ENCODE data around the gene CCDC6.

CCDC6 gene

DNA sequence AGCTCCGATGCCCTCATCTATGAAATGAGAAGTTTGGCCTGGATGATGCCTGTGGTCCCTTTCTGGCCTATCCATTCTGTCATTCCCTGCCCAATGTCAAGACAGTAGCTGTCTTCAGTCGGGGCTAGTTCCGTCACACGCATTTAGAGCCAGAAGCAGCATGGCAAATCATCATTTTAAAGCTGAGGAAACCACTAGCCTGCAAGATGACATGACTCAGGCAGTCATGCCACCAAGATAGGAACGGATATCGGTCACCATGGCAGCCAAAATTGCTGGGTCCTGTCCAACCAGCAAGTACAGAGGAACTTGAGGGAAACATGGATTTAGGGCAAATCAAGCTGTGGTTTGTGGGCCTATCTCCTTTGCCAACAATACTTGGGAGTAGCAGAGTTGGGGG, 88.6 kb downstream of the CCDC6 start (continued):
- TF ChIP-seq YY2 (tag by site-specific recombination; IDR thresholded peaks at IDR 0.05), result no peak
- no peak for TF ChIP-seq ZSCAN16 (tag by site-specific recombination; IDR thresholded peaks at IDR 0.05)
- TF ChIP-seq ZNF174 (tag by site-specific recombination; IDR thresholded peaks at IDR 0.05), result no peak

- H3K4me1 ChIP-seq (ENCODE audit: control insufficient read depth, insufficient read depth, low read length), result no peaks in the 10 kb centered on the region
- H3K9me3 ChIP-seq (ENCODE audit: control insufficient read depth, insufficient read depth, low read depth, low read length), result no peaks in the 10 kb centered on the region
- POLR2A ChIA-PET, result no interaction called here
- no peak overlapping the region for H3K27ac ChIP-seq (ENCODE audit: extremely low read depth, low read depth, low read length)
- H3K36me3 ChIP-seq (ENCODE audit: control insufficient read depth in 2 of 2, insufficient read depth in 1 of 2, low read length in 2 of 2), result peaks cover 21 to 27% of the 10 kb centered on the region in 2 experiments; a peak in 2 of 3 replicates
- CTCF ChIA-PET, result interaction anchor here (0.7 to 1.9 kb wide), 3 partner anchors 9 to 189 kb away, joined by 3 to 5 read pairs (median 3); no protein-coding TSS in a partner anchor
- TF ChIP-seq MZF1 (tag by site-specific recombination; IDR thresholded peaks at IDR 0.05; ENCODE audit: borderline replicate concordance), result no peak
- H3K4me3 ChIP-seq (ENCODE audit: low read depth, low read length), result no peak overlapping the region
These were observed 91.5 kb downstream of the CCDC6 start for GRCh38 chr10:59814878-59815277.

- peaks cover 21 to 40% of the 10 kb centered on the region in 2 experiments; a peak in 2 of 3 replicates for H3K36me3 ChIP-seq (ENCODE audit: control insufficient read depth in 2 of 2, insufficient read depth in 1 of 2, low read length in 2 of 2)
- no peak overlapping the region for H3K27ac ChIP-seq (ENCODE audit: extremely low read depth, low read depth, low read length)
- no peak for TF ChIP-seq ZNF398 (tag by site-specific recombination; IDR thresholded peaks at IDR 0.05)
- no peak for TF ChIP-seq TRIM28 (IDR thresholded peaks at IDR 0.05; ENCODE audit: borderline replicate concordance, low read length)
- TF ChIP-seq ZNF558 (tag by site-specific recombination; IDR thresholded peaks at IDR 0.05), result no peak
- no peak for TF ChIP-seq ZNF133 (tag by site-specific recombination; IDR thresholded peaks at IDR 0.05)
- no peak for TF ChIP-seq ZNF514 (tag by site-specific recombination; IDR thresholded peaks at IDR 0.05)
- TF ChIP-seq ZNF140 (tag by site-specific recombination; IDR thresholded peaks at IDR 0.05), result no peak
- TF ChIP-seq ZNF48 (tag by site-specific recombination; IDR thresholded peaks at IDR 0.05), result no peak
- no peak for TF ChIP-seq ZNF600 (tag by site-specific recombination; IDR thresholded peaks at IDR 0.05)
- TF ChIP-seq ZNF623 (tag by site-specific recombination; IDR thresholded peaks at IDR 0.05), result no peak
- TF ChIP-seq ZNF10 (tag by site-specific recombination; IDR thresholded peaks at IDR 0.05), result no peak
- TF ChIP-seq ZNF792 (tag by site-specific recombination; IDR thresholded peaks at IDR 0.05), result no peak
- TF ChIP-seq HOXD13 (CRISPR knock-in tag; IDR thresholded peaks at IDR 0.05; ENCODE audit: borderline replicate concordance), result no peak
- POLR2A ChIA-PET, result no interaction called here
- H3K4me1 ChIP-seq (ENCODE audit: control insufficient read depth, insufficient read depth, low read length), result no peaks in the 10 kb centered on the region
- H3K9me3 ChIP-seq (ENCODE audit: control insufficient read depth, insufficient read depth, low read depth, low read length), result no peaks in the 10 kb centered on the region
- no peak overlapping the region for H3K4me3 ChIP-seq (ENCODE audit: low read depth, low read length)
- CTCF ChIA-PET, result interaction anchor here (0.6 to 3.2 kb wide), 6 partner anchors 18 to 860 kb away, joined by 3 to 11 read pairs (median 3); no protein-coding TSS in a partner anchor
These were observed 93.7 kb downstream of the CCDC6 start for GRCh38 chr10:59812519-59813122.

DNA sequence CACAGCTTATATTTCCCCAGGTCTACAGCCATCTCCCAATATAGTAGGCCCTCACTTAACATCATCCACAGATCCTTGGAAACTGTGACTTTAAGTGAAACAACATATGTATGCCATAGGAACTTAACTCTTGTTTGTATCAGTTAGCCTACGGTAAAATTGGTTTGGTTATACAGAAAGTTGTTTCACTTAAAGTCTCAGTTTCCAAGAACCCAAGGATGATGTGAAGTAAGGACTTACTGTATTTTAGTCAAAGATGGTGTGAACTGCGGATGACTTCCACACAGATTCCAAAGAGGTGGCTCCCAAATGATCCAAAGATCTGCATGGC, 96.7 kb downstream of the CCDC6 start:
- peaks cover 21 to 66% of the 10 kb centered on the region in 2 experiments; a peak in 2 of 3 replicates for H3K36me3 ChIP-seq (ENCODE audit: control insufficient read depth in 2 of 2, insufficient read depth in 1 of 2, low read length in 2 of 2)
- TF ChIP-seq, protein P1, sequence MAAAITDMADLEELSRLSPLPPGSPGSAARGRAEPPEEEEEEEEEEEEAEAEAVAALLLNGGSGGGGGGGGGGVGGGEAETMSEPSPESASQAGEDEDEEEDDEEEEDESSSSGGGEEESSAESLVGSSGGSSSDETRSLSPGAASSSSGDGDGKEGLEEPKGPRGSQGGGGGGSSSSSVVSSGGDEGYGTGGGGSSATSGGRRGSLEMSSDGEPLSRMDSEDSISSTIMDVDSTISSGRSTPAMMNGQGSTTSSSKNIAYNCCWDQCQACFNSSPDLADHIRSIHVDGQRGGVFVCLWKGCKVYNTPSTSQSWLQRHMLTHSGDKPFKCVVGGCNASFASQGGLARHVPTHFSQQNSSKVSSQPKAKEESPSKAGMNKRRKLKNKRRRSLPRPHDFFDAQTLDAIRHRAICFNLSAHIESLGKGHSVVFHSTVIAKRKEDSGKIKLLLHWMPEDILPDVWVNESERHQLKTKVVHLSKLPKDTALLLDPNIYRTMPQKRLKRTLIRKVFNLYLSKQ (tag by site-specific recombination; IDR thresholded peaks at IDR 0.05; ENCODE audit: borderline replicate concordance), result no peak
- TF ChIP-seq ZNF274 (IDR thresholded peaks at IDR 0.05; ENCODE audit: low read length), result no peak
- no peak for TF ChIP-seq ZNF274 (tag by site-specific recombination; IDR thresholded peaks at IDR 0.05; ENCODE audit: borderline replicate concordance)
- TF ChIP-seq, protein P2, sequence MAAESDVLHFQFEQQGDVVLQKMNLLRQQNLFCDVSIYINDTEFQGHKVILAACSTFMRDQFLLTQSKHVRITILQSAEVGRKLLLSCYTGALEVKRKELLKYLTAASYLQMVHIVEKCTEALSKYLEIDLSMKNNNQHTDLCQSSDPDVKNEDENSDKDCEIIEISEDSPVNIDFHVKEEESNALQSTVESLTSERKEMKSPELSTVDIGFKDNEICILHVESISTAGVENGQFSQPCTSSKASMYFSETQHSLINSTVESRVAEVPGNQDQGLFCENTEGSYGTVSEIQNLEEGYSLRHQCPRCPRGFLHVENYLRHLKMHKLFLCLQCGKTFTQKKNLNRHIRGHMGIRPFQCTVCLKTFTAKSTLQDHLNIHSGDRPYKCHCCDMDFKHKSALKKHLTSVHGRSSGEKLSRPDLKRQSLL (tag by site-specific recombination; IDR thresholded peaks at IDR 0.05), result no peak
- no peak for TF ChIP-seq ZNF302 (tag by site-specific recombination; IDR thresholded peaks at IDR 0.05; ENCODE audit: low read depth)
- no peak for TF ChIP-seq ZNF670 (tag by site-specific recombination; IDR thresholded peaks at IDR 0.05; ENCODE audit: low read depth)
- H3K27ac ChIP-seq (ENCODE audit: extremely low read depth, low read depth, low read length), result no peak overlapping the region
- POLR2A ChIA-PET, result no interaction called here
- H3K4me3 ChIP-seq (ENCODE audit: low read depth, low read length), result no peak overlapping the region
- no peaks in the 10 kb centered on the region for H3K4me1 ChIP-seq (ENCODE audit: control insufficient read depth, insufficient read depth, low read length)
- CTCF ChIA-PET, result interaction anchor here (0.7 to 3.0 kb wide), 13 partner anchors 10 to 1034 kb away, joined by 3 to 25 read pairs (median 4); no protein-coding TSS in a partner anchor
- no peaks in the 10 kb centered on the region for H3K9me3 ChIP-seq (ENCODE audit: control insufficient read depth, insufficient read depth, low read depth, low read length)
